CD4-positive, alpha-beta T cell treated with Interleukin-17A for 1 hour (primary cell): Measurements from ENCODE around the gene NBEAL2.
A peak's percentile ranks its signal among the peaks of the same experiment; 100 is the strongest.
"Not testable (repeated sequence)": the region's sequence is repeated elsewhere in the genome, so short reads cannot be mapped to it uniquely, and the experiment has no call there.

ENCODE experiments used
- DNase-seq: peaks from one replicate; pipeline ENCODE4 v3.0.0-alpha.2; 2020

The NBEAL2 gene

DNA sequence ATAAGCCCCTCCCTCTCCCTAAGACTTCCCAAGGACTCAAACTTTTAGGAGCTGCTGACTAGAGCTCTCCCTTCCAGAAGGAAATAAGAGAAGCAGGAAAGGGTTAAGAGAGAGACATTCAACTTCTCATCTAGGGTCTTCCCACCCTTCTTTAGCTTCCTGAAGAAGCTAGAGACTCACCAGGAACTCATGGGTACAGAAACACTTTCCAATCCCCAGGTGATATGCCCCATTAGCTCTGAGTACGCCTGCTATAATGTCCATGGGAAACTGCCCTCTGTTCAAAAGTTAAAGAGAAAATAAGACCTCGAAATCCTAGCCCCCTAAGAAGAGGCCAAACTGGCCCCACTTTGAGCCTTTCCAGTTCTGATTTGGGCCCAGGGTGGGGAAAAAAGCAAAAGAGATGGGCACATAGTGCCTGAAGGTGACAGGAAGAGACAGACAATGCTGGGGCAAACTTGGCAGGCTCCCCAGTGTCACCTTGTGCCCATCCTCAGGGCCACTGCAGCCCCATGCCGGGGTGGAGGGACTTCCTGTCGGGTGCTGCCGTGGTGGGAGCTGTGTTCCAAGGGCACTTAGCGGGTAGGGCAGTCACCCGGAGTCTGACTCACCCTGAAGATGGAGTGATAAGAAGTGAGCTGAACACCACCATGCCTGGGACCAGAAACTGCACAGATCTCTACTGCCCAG, 32.5 kb upstream of the NBEAL2 start:
- peak; percentile 83 for DNase-seq

DNA sequence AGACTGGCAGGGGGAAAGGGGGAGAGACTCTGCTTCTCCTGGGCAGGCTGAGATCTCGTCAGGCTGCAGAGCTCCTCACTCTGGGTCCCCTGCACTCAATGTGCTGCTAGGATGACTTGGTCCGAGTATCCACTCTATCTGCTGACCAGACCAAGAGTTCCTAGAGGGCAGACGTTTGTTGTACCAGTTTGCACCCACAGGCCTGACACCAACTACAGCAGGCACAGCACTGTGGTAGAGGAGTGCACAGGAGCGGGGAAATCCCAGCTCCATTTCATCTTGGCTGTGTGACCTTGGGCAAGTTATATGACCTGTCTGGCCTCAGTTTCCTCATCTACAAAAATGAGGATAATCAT, 31.9 kb upstream of the NBEAL2 start:
- no peak for DNase-seq

DNA sequence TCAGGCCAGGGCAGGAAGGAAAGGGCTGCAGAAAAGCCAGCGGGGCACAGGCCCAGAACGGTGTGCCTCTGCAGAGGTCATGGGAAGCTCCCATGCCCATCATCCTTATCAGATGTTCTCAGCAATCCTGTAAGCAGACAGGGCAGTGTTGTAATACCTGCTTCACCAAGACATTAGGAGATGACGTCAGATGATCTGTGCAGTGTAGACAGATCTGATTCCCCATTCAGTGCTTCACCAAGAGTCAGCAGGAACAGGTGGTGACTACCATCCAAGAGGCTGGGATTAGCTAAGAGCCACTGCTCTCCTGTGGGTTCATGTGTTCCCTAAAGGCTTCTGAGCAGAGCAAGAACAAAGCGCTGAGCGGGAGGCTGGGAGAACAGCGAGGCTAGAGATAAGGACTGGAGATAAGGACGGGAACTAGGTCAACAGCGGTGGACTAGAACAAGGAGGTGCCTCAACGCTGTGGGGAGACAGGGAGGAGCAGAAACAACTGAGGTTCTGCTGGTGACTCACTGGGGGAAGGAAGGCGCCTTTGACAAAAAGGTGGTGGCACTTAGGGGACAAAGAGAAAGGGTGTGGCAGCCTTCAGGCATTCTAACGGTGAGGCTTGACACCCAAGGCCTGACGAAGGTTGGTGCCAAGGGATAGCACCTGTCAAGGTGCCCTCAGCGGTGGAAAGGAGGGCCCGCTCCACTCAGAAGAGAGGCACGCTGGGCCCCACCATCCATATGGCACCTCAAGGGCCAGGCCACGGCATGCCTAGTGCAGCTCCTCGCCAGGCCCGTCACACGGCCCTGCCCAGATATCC, 31.3 kb upstream of the NBEAL2 start:
- peak; percentile 87 for DNase-seq

DNA sequence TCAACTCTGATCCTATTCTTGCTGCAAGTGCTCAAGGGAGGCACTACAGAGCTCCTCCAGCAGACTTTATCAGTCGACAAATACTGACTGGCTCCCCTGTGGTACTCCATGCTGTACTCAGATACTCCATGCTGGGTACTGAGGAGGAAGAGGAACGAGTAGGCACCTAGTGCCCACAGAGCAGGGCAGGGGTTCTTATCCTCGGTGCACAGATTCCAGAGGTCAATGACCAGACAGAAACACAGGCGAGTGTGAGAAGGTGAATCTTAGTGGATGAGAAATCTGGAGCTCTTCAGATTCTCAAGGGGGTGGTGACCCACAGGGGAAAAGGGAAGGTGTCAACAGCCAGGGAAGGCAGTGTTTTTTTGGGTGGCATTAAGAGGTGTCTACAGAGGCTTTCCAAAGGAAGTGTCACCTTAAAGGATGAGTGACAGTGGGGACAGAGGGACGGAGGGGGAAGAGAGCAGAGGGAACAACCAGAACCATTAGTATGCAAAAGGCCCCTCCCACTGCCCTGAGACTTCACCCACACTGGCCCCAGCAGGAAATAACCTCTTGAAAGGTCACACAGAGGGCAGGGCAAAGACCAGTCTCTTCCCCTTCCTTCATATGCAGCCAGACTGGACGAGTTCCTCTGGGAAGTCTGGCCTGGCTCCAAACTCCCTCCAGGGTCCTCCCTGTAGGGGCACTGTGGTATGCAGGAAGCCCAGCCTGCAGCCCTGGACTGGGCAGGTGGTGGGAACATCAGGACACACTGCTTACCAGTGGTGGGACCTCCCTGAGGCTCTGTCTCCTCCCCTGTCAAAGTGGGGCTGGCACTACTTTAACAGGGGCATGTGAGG, 30.4 kb upstream of the NBEAL2 start:
- DNase-seq = peak; percentile 44

DNA sequence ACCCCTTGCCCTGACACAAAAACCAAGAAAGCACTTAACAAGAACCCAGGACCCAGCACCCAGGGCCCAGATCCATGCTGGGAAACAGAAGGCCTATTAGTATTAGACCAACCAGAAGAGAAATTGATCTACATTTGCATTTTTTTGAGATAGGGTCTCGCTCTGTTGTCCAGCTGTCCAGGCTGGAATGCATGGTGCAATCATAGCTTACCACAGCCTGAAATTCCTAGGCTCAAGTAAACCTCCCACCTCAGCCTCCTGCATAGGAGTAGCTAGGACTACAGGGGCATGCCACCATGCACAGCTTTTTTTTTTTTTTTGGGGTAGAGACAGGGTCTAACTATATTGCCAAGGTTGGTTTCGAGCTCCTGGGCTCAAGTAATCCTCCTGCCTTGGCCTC, 29.3 kb upstream of the NBEAL2 start:
- DNase-seq = no peak

DNA sequence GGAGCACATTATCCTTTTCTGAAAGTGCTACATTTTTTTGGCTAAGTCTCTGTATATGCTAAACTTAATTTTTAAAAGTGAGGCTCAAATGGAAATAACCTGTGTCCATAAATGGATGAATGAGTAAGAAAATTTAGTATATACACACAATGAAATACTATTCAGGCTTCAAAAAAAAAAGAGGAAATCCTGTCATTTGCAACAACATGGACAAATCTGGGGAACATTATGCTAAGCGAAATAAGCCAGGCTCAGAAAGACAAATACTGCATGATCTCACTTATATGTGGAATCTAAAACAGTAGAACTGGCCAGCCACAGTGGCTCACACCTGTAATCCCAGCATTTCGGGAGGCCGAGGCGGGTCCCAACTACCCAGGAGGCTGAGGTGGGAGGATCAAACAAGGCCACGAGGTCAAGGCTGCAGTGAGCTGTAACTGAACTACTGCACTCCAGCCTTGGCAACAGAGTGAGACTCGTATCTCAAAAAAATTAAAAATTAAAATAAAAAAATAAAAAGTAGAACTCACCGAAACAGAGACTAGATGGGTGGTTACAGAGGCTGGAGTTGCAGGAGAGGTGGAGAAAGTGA, 28.7 kb upstream of the NBEAL2 start:
- no peak for DNase-seq

DNA sequence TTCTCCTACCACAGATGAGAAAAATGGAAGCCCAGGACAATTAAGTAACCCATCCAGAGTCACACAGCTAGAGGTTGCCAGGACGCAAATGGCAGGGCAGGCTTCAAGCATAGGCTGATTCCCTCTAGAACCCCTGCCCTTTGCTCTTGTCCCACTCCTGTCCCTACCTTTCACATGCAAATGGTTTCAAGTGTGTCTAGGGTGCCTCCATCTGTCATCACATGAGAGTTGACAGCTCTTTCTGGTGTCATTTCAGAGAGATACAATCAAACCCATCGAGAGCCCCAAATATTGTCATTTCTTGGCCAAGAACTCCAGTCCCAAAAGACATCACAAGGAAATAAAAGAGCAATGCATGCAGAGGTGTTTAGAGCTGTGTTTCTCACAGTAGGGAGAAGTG, 26.7 kb upstream of the NBEAL2 start:
- DNase-seq = no peak

DNA sequence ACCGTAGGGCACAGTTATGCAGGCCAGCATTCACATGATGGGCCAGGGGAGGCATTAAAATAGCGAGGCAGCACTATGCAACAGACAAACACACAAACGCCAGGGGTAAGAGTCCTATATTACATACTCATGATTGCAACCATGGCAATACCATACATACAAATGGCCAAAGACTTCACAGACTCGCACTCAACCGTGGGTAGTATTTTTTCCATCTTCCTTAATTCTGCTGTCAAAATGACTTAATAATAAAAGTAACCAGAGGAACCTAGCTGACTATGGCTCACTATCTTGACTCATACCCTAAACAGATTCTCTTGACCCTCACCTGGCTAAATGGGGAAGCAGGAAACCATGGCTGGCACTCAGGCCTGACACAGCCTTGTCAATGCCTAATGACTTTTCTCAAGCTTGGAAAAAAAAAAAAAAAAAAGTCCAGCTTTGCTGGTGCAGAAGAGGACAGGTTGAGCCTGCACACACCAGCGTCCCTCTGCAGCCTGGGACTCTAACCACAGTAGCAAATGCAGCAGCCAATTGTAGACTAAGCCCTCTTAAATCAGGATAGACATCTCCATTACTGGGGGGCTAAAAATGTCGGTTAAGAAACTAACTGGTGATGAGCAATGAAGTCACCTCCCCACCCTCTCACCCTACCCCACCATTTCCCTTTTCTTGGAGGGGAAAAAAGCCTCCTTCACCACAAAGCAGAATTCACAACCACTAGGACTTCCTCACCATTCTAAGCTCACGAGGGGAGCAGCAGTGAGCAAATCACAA, 26.0 kb upstream of the NBEAL2 start:
- peak; percentile 45 for DNase-seq

DNA sequence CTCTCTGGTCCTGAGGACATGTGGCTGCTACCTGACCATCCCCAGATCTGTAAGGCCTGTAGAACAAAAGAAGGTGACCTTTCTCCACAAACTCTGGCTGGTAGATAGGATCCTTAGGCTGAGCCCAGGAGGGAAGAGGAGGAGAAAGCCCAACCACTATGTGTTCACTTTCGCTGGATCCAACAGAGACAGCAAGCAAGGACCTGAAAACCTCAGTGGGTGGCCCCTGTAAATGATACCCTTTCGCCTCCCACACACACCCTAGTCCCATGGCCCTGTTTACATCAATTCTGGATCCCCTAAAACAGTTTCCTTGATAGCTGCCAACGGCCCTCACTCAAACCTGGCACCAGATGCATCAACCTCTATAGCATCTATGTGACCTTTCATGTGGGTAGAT, 25.3 kb upstream of the NBEAL2 start:
- no peak for DNase-seq

DNA sequence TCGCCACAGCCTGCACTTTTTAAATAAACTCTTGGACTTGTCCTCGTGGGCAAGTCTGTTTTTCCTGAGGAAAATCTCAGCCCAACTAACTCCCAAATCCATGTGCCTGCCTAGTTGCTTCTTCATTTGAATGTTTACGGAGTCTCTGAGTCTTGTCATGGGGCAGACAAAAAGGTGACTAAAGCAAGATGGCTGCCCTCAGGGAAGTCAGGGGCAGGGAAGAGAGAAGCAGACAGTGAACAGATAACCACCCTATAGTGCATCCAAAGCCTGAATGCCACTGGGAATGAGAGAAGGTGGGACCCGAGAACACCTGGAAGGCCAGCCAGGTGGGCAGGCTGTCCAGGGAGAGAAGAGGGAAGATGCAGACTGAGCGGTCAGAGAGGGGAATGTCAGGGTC, 24.3 kb upstream of the NBEAL2 start:
- no peak for DNase-seq

DNA sequence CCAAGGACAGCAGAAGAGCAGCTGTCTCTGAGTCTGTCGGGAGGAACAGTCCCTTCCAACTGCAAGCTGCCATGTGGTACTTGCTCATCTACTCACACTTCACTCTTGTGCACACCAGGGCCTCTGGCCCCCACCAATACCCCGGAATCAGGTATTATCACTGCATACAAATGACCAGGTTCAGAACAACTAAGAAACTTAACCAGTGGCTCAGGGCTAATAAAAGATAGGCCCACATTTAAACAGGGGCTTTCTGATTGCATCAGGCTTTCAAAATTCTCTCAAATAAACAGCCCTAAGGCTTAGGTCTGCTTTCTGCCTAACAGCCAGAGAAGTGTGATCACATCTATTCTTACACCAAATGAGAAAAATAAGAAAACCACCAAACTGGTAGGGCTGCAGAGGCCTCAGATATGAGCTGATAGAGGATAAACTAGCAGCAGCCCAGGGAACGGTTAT, 23.6 kb upstream of the NBEAL2 start:
- peak; percentile 43 for DNase-seq

DNA sequence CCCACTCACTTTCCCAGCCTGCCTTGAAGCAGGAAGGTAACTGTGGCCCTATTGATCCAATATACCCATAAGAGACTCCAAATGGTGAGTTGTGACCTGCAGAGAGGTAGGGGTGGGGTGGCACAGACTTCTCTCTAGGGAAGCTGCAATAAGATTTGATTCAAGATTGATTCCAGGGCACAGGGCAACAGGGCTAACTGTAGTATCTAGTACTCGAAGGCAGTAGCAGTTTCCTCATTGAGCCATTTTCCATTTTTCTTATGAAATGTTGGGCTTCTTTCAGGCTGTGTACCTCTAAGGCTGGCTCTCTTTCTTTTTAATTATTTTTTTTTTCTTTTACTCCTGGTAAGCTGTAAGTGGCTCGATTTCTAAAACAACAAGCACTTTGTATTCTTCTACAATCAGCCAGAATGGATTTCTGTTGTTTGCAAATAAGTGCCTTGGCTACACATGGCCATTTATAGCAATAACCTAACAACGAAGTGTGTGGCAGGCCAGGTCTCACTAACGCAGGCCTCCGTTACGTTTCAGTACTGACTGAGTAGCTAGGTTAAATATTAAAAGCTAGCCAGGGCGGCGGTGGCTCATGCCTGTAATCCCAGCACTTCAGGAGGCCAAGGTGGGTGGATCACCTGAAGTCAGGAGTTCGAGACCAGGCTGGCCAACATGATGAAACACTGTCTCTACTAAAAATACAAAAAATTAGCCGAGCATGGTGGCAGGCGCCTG, 22.2 kb upstream of the NBEAL2 start:
- DNase-seq = no peak

DNA sequence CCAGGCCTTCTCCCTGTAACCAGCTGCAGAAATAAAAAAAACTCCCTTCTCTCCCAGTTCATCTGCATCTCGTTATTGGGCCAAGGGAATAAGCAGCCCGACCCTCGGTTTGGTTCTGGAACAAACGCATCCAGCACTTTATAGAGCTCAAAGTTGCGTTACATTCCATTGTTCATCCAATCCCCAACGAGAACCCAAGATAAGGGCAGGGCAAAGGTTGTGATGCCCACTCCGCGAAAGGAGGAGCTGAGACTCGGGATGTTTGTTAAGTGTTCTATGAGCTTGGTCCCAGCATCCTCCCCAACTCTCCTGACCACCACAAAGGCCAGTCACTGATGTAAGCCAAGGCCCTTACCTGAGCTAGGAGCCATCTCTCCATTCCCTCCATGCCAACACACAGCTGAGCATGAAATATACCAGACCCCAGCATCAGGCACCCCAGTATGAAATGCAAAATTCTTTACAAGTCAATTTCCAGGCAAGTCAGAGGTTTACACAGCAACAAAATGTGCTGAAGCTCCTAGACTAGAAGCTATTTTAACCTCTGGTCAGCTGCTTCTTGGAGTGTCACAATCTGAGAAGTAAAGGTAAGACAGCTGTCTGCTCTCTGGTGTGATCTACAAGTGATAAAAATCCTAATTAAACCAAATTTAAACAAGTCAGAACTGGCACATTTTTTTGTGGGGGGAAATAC, 20.9 kb upstream of the NBEAL2 start:
- no peak for DNase-seq

DNA sequence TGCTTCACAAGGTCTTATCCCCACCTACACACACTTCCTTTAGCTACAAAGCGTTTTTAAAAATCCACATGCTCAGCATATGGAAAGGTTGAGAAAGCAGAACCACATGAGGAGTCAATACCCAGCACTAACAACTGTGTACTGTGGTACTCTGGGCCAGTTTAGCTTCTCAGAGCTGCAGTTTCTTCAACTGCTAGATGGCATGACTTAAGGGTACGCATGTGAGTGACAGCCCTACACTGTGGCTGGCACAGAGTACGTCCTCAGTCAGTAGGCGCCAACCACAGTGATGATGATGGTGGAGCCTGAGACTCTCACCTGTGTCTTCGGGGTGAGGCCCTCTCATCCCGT, 20.3 kb upstream of the NBEAL2 start:
- DNase-seq = peak; percentile 41

DNA sequence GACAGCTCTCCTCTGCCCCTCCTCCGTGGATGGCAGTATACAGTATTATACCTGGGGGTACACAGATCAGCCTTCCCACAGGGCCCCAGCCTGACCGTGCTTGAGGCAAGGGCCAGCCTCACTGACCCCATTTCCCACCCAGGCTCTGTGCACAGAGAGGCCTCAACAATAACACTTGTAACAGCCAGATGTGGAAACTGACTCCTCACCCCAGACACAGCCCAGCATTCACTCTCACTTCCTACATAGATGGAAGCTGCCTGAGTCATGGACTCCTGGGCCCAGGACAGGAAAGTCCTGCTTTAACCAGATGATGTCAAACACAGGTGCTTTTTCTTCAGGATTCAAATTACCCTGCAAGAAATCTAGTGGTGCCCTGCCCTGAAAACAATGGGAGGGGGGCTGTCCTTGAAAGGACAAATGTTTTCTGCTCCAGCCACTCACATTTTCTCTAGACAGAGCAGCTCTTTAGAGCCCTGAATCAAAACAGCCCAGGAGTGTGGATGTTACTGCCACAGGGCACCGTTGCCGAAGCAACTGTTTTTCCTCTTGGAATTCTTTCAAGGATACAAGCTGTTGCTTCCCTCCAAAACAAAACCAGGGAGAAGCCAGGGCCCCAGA, 19.3 kb upstream of the NBEAL2 start:
- DNase-seq = no peak

DNA sequence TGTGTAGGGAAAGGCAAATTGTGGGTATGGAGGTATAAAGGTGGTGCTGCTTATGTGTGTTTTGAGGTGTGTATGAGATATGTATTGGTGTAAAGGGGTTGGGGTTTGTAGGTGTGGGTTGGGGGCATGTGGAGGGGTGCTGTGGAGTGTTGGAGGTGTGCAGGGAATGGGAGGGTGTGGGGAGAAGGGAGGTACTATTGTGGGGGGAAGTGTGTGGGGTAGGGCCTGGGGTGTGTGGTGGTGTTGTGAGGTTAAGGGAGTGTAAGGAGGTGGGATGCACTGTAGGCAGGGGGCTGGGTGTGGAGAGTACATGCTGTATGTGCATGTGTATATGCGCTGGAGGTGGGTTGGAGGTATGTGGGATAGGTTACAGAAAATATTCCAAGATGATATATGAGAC, 18.6 kb upstream of the NBEAL2 start:
- DNase-seq = no peak

DNA sequence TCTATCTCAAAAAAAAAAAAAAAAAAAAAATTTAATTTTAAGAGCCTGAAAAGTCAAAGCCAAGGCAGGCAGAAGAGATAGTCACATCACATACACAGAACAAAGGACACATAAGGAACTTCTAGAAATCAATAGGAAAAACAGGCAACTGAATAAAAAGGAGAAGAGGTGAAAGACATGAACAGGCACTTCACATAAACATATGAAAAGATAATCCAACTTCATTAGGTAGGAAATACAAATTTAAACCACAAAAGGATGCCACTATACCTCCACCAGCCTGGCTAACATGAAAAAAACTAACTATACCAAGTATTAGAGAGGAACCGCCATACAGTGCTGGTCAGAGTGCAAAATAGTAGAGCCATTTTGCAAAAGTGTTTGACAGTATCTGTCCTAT, 17.0 kb upstream of the NBEAL2 start:
- DNase-seq = no peak

DNA sequence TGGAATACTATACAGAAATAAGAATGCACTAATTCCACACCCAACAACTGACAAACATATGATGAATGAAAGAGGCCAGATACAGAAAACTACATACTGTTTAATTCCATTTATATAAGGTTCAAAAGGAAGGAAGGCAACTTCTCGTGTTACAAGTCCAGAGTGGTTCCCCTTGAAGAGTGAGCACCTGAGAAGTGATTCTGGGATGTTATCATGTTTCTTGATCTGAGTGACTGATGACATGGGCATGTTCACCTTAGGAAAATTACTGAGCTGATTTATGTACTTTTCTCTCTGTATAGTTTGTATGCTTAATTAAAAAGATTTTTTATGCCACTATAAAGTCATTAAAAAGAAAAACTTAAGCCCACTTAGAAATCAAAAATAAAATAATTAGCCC, 16.5 kb upstream of the NBEAL2 start:
- no peak for DNase-seq

DNA sequence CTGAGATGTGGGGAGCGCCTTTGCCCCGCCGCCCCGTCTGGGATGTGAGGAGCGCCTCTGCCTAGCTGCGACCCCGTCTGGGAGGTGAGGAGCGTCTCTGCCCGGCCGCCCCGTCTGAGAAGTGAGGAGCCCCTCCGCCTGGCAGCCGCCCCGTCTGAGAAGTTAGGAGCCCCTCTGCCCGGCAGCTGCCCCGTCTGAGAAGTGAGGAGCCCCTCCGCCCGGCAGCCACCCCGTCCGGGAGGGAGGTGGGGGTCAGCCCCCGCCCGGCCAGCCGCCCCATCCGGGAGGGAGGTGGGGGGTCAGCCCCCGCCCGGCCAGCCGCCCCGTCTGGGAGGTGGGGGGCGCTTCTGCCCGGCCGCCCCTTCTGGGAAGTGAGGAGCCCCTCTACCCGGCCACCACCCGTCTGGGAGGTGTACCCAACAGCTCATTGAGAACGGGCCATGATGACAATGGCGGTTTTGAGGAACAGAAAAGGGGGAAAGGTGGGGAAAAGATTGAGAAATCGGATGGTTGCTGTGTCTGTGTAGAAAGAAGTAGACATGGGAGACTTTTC, 15.4 kb upstream of the NBEAL2 start:
- DNase-seq = not testable (repeated sequence)

DNA sequence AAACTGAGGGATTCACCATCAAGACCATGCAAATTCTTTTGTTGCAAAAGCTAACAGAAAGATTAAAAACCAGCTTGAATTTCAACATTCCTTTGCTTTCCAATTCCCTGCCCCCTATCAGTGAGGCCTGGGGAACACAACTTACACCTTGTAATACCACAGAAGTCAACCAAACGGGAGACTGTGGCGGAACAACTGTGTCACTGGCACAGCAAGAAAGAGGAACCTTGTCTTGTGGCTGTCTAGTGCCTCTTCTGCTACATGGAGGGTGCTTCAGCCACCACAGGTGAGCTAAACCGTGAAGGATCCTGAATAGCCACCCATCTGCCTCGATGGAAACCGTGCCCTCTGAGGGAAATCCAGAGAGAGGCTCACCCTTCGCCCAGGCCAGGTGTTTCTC, 14.3 kb upstream of the NBEAL2 start:
- DNase-seq = no peak
